ENCODE measurements around the gene SGK1. TPM values are rescaled to one million over a fixed set of nuclear protein-coding genes. Genes with fewer than 3 reads are reported as not detected.

SGK1 gene
- total and polyA plus RNA-seq, 2 experiments from 2014 or later: 145 to 161 TPM

- Histone ChIP-seq H3K4me1 (ENCODE audit: insufficient read depth) (no peaks in the 10 kb centered on the region), H3K79me2 (no peaks in the 10 kb centered on the region), H3K4me2 (no peak overlapping the region), H3K9me3 (ENCODE audit: low read depth) (no peaks in the 10 kb centered on the region), H2AFZ (no peak overlapping the region), H3K36me3 (replicated peaks; ENCODE audit: insufficient read depth, low read depth) (no peaks in the 10 kb centered on the region), H3K4me3 (no peak overlapping the region), H3K27me3 (no peaks in the 10 kb centered on the region), H4K20me1 (ENCODE audit: insufficient read depth, poor library complexity, severe bottlenecking) (no peaks in the 10 kb centered on the region), H3K27ac (no peak overlapping the region), H3K9me2 (replicated peaks; ENCODE audit: insufficient read depth) (no peaks in the 10 kb centered on the region)
- DNase-seq (ENCODE audit: low spot score): no peak
- WGBS (ENCODE audit: low lambda C conversion rate, missing lambda C conversion rate): 87% methylated on average over 5 of the region's 5 CpGs
- TF ChIP-seq EZH2phosphoT487 (IDR thresholded peaks at IDR 0.05; ENCODE audit: low read depth, severe bottlenecking, unreplicated experiment) (no peak), CTCF (IDR thresholded peaks at IDR 0.05; ENCODE audit: poor library complexity) (no peak), EZH2 (IDR thresholded peaks at IDR 0.05; ENCODE audit: borderline replicate concordance) (no peak)
Observed at GRCh38 chr6:134233180-134233955, 84.5 kb downstream of the SGK1 start.

GRCh38 chr6:134230940-134231339, 87.0 kb downstream of the SGK1 start:
- Histone ChIP-seq H3K36me3 (replicated peaks; ENCODE audit: insufficient read depth, low read depth) (no peaks in the 10 kb centered on the region), H3K4me3 (no peak overlapping the region), H3K79me2 (no peaks in the 10 kb centered on the region), H3K4me2 (no peak overlapping the region), H3K27me3 (no peaks in the 10 kb centered on the region), H3K27ac (no peak overlapping the region), H3K9me3 (ENCODE audit: low read depth) (no peaks in the 10 kb centered on the region), H3K4me1 (ENCODE audit: insufficient read depth) (no peaks in the 10 kb centered on the region), H4K20me1 (ENCODE audit: insufficient read depth, poor library complexity, severe bottlenecking) (no peaks in the 10 kb centered on the region), H3K9me2 (replicated peaks; ENCODE audit: insufficient read depth) (no peaks in the 10 kb centered on the region), H2AFZ (no peak overlapping the region)
- WGBS (ENCODE audit: low lambda C conversion rate, missing lambda C conversion rate): 83% methylated on average over 3 of the region's 3 CpGs
- no peak for DNase-seq (ENCODE audit: low spot score)
- TF ChIP-seq EZH2phosphoT487 (IDR thresholded peaks at IDR 0.05; ENCODE audit: low read depth, severe bottlenecking, unreplicated experiment) (no peak), EZH2 (IDR thresholded peaks at IDR 0.05; ENCODE audit: borderline replicate concordance) (no peak), CTCF (IDR thresholded peaks at IDR 0.05; ENCODE audit: poor library complexity) (no peak)

GRCh38 chr6:134230087-134230700, 87.7 kb downstream of the SGK1 start:
- Histone ChIP-seq H3K27ac (no peak overlapping the region), H3K9me3 (ENCODE audit: low read depth) (no peaks in the 10 kb centered on the region), H3K36me3 (replicated peaks; ENCODE audit: insufficient read depth, low read depth) (no peaks in the 10 kb centered on the region), H3K9me2 (replicated peaks; ENCODE audit: insufficient read depth) (no peaks in the 10 kb centered on the region), H3K4me1 (ENCODE audit: insufficient read depth) (no peaks in the 10 kb centered on the region), H3K4me3 (no peak overlapping the region), H2AFZ (no peak overlapping the region), H3K79me2 (no peaks in the 10 kb centered on the region), H3K27me3 (no peaks in the 10 kb centered on the region), H3K4me2 (no peak overlapping the region), H4K20me1 (ENCODE audit: insufficient read depth, poor library complexity, severe bottlenecking) (no peaks in the 10 kb centered on the region)
- DNase-seq (ENCODE audit: low spot score): no peak
- TF ChIP-seq CTCF (IDR thresholded peaks at IDR 0.05; ENCODE audit: poor library complexity) (no peak), EZH2 (IDR thresholded peaks at IDR 0.05; ENCODE audit: borderline replicate concordance) (no peak), EZH2phosphoT487 (IDR thresholded peaks at IDR 0.05; ENCODE audit: low read depth, severe bottlenecking, unreplicated experiment) (no peak)
- 94% methylated on average over 8 of the region's 8 CpGs for WGBS (ENCODE audit: low lambda C conversion rate, missing lambda C conversion rate)

Measured in hepatocyte (in vitro differentiated cells).